Spleen (tissue), 11 donors: ENCODE results near the gene RPL10. TPM values are rescaled to one million over a fixed set of nuclear protein-coding genes. Genes with fewer than 3 reads are reported as not detected.

Source experiments
- DNase-seq: peaks from one replicate; pipeline ENCODE4 v3.0.0-alpha.2; 2020
- H3K27ac ChIP-seq, 8 donors: fragments of 200-600 bp; sonication (generic) in 7 of 8; 1 replicate in 4 of 8; 2 replicates in 4 of 8; pipeline versions ENCODE4 v1.5.0 to v1.8.0; 2016 to 2021; ENCODE audit warnings: inconsistent platforms in 4 of 8, mild to moderate bottlenecking in 4 of 8, moderate library complexity in 1 of 8
- H3K27me3 ChIP-seq, 7 donors: fragments of 200-600 bp; sonication (generic) in 6 of 7; replicated peaks in 1 of 7; 1 replicate in 4 of 7; 2 replicates in 3 of 7; pipeline versions ENCODE4 v1.5.0 to v1.8.0; 2016 to 2021; ENCODE audit warnings: inconsistent platforms in 3 of 7, mild to moderate bottlenecking in 1 of 7
- H3K36me3 ChIP-seq, 6 donors: fragments of 200-600 bp; sonication (generic) in 5 of 6; 1 replicate in 4 of 6; 2 replicates in 2 of 6; pipeline versions ENCODE4 v1.5.0 to v1.8.0; 2016 to 2021; ENCODE audit warnings: inconsistent platforms in 2 of 6
- H3K4me1 ChIP-seq, 6 donors: fragments of 200-600 bp; sonication (generic) in 5 of 6; 1 replicate in 3 of 6; 2 replicates in 3 of 6; pipeline versions ENCODE4 v1.5.0 to v1.8.0; 2016 to 2021; ENCODE audit warnings: inconsistent platforms in 3 of 6
- H3K4me3 ChIP-seq, 8 donors: fragments of 200-600 bp; sonication (generic) in 7 of 8; 1 replicate in 4 of 8; 2 replicates in 4 of 8; pipeline versions ENCODE4 v1.5.0 to v1.8.0; 2016 to 2021; ENCODE audit warnings: inconsistent platforms in 4 of 8, mild to moderate bottlenecking in 4 of 8, moderate library complexity in 2 of 8
- H3K9me3 ChIP-seq, 8 donors: fragments of 200-600 bp; sonication (generic) in 7 of 8; 1 replicate in 4 of 8; 2 replicates in 4 of 8; pipeline versions ENCODE4 v1.5.0 to v1.8.0; 2016 to 2021; ENCODE audit warnings: inconsistent platforms in 4 of 8
- CTCF ChIP-seq, 11 experiments: fragments of 200-600 bp in 7 of 11; fragments of 450-650 bp in 4 of 11; sonication (generic) in 4 of 11; IDR thresholded peaks in 8 of 11; conservative IDR thresholded peaks in 3 of 11; 1 replicate in 7 of 11; 2 replicates in 4 of 11; pipeline versions ENCODE4 v1.4.0 to v1.8.0; 2016 to 2021; ENCODE audit warnings: antibody characterized with exemption in 11 of 11, inconsistent platforms in 4 of 11, mild to moderate bottlenecking in 1 of 11
- POLR2A ChIP-seq, 3 donors: fragments of 450-650 bp; IDR thresholded peaks; one replicate each; pipeline ENCODE4 v1.5.1; 2017; ENCODE audit warnings: antibody characterized with exemption in 3 of 3, mild to moderate bottlenecking in 1 of 3
- POLR2AphosphoS5 ChIP-seq, 3 donors: sonication (generic); formaldehyde crosslinking; IDR thresholded peaks; one replicate each; pipeline ENCODE4 v1.5.1; 2017; ENCODE audit warnings: antibody characterized with exemption in 3 of 3
- WGBS, 5 donors: extraction: QIAGEN DNeasy Blood & Tissue Kit in 3 of 5; methylation state at CpG; one replicate each; pipeline versions ENCODE4 v1.1.5 to v1.1.7; 2013 to 2018; 5-methylcytosine and 5-hydroxymethylcytosine counted together
- intact Hi-C: fragments of 100-400 bp; cut with DNase I; formaldehyde crosslinking; loops from one replicate; pipeline ENCODE4 v1.15.0; 2023; ENCODE audit warnings: low total_unique reads
- polyA plus RNA-seq, 3 donors: library from polyadenylated mRNA; stranded (reverse); fragments of 200-250 nt; gene quantifications; one replicate each; pipeline ENCODE4 v1.2.1, GENCODE V29; 2013
- total RNA-seq, 7 donors: library from RNA; depleted of rRNA in 3 of 7; stranded (reverse); fragments of >200 nt in 3 of 7; fragmentation: NEBNext Ultra II Directional in 4 of 7; extraction: Animal tissue kit (Norgen Biotek cat#: 25700) in 4 of 7; gene quantifications; one replicate each; pipeline versions ENCODE4 v1.1.0 to v1.2.1, GENCODE V29; 2016 to 2021
- donor health status: healthy with polysubstance abuse.
- donor health status: DM: no; HTN: no; CAD: no; lungs with moderate emphysema.
- donor health status: DM: no; HTN: no; CAD: no.
- donor health status: Bipolar disorder and iron deficiency.
- donor health status: healthy.
- donor health status: DM: no; HTN: no; CAD: no.
- donor health status: DM: yes; HTN: yes; CAD: no.

The RPL10 gene
- total and polyA plus RNA-seq, 10 donors, result 2,711 to 9,324 (median 3,504) TPM

DNA sequence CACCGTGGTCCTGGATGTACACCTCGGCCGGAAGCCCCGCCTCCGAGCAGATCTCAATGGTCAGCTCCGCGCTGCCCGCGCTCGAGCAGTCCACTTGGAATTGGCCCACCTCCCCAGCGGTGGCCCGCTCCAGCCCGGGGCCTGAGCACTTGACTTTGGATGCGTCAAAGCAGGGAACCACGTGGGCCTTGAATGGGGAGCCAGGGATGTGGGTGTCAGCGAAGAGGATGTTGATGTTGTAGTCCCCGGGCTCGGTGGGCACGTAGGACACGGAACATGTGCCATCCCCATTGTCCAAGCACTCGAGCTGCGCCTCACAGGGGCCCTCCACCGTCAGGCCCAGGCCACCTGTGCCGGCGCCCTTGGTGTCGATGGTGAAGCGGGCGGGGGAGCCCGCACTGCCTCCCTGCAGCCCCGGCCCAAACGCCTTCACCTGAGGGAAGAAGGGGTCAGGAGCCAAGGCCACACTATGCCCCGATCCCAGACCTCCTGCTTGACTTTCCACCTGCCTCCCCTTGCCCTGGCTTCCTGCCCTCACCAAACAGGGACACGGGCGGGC lies 37.9 kb upstream of the RPL10 start:
- Histone ChIP-seq H3K36me3 (peaks cover 0 to 100% (median 82%) of the 10 kb centered on the region in 6 donors), H3K27ac (peak overlapping the region in 1 of 8 donors; percentile 33), H3K4me3 (no peak overlapping the region), H3K9me3 (no peaks in the 10 kb centered on the region), H3K27me3 (no peaks in the 10 kb centered on the region), H3K4me1 (peaks cover 0 to 13% (median 0%) of the 10 kb centered on the region in 6 donors)
- 90 to 95% (median 91%) methylated on average over 6 to 34 of the region's 34 CpGs for WGBS, 5 donors
- TF ChIP-seq CTCF (IDR thresholded peaks at IDR 0.05 in 8 of 11, conservative IDR thresholded peaks at IDR 0.05 in 3 of 11) (no peak), POLR2A (IDR thresholded peaks at IDR 0.05) (no peak), POLR2AphosphoS5 (IDR thresholded peaks at IDR 0.05) (peak in 1 of 3 donors; percentile 2)
- no peak for DNase-seq
- intact Hi-C loops, result no loop called here

DNA sequence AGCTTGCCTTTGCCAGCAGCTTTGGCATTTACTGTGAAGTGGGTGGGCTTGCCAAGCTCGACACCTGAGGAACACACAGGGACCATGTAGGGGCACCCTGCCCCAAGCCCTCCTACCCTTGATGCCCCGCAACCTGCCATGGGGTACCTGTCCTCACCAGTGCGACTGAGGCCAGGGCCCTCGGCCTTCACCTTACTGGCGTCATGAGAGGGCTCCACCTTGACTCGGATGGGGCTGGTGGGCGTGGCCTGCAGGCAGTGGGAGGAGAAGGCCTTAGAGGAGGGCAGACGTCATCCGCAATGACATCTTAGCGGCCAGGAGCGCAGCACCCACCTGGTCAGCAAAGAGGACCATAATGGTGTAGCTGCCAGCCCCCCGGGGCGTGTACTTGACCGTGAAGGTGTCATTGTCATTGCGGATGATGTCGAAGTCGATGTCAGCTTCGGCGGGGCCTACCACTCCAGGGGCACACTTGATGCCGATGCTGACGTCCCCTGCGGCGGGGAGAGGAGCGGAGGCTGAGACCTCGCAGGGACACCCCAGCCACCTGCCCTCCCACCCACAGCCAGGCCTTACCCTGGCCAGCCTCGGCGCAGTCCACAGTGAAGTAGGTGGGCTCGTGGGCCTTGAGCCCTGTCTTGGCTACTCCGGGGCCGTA lies 36.0 kb upstream of the RPL10 start:
- H3K4me1 ChIP-seq, result peaks cover 0 to 20% (median 6%) of the 10 kb centered on the region in 6 donors
- H3K36me3 ChIP-seq, result peaks cover 0 to 100% (median 81%) of the 10 kb centered on the region in 6 donors
- H3K27ac ChIP-seq, result peak overlapping the region in 1 of 8 donors; percentile 24
- TF ChIP-seq POLR2AphosphoS5 (IDR thresholded peaks at IDR 0.05), result peak in 2 of 3 donors; percentile 37 to 67
- TF ChIP-seq CTCF (IDR thresholded peaks at IDR 0.05 in 8 of 11, conservative IDR thresholded peaks at IDR 0.05 in 3 of 11), result no peak
- DNase-seq, result no peak
- no peaks in the 10 kb centered on the region for H3K9me3 ChIP-seq
- intact Hi-C loops, result no loop called here
- 85 to 96% (median 90%) methylated on average over 7 to 30 of the region's 30 CpGs for WGBS, 5 donors
- no peaks in the 10 kb centered on the region for H3K27me3 ChIP-seq
- H3K4me3 ChIP-seq, result no peak overlapping the region

DNA sequence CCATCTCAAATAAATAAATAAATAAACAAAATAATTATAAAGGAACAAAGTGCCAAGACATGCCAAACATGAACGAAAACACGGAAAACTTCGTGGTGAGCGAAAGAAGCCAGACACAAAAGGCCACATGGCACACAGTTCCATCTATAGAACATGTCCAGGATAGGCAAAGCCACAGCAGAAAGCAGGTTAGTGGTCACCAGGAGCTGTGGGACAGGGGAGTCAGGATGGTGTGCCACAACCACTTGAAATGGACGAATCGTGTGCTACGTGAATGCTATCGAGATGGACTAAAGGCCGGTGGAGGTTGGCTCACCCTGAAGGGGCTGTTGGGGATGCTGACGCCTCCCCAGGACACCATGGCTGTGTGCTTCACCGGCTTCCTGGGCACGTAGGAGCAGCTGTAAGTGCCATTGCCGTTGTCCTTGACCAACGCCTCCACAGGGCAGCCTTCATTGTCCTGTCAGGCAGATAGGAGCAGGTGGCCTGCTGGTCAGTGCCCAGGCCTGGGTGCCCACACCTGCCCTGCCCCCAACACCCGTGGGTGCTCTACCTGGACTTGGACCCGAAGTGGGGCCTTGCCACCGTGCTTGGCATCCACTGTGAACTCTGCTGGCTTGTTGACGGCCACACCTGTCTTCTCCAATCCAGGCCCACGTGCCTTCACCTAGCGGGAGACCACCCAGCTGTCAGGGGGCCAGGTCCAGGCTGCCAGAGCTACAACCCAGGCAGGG lies 34.3 kb upstream of the RPL10 start:
- Histone ChIP-seq H3K4me1 (peaks cover 2 to 34% (median 21%) of the 10 kb centered on the region in 6 donors), H3K27me3 (no peaks in the 10 kb centered on the region), H3K4me3 (no peak overlapping the region), H3K27ac (no peak overlapping the region), H3K9me3 (no peaks in the 10 kb centered on the region), H3K36me3 (peaks cover 0 to 93% (median 75%) of the 10 kb centered on the region in 6 donors)
- DNase-seq, result no peak
- peak in 1 of 3 donors; percentile 35 for TF ChIP-seq POLR2AphosphoS5 (IDR thresholded peaks at IDR 0.05)
- no peak for TF ChIP-seq POLR2A (IDR thresholded peaks at IDR 0.05)
- intact Hi-C loops, result no loop called here
- 81 to 94% (median 88%) methylated on average over 12 to 20 of the region's 20 CpGs for WGBS, 5 donors

GRCh38 chrX:154365052-154365600 lies 33.1 kb upstream of the RPL10 start:
- WGBS, 5 donors, result 82 to 87% (median 85%) methylated on average over 17 to 20 of the region's 20 CpGs; no CpG with 5 or more reads in 1 of the 5 donors
- Histone ChIP-seq H3K36me3 (peaks cover 0 to 81% (median 65%) of the 10 kb centered on the region in 6 donors), H3K4me1 (peaks cover 7 to 45% (median 28%) of the 10 kb centered on the region in 6 donors), H3K27ac (peak overlapping the region in 2 of 8 donors; percentile 90 to 94), H3K27me3 (no peaks in the 10 kb centered on the region), H3K9me3 (no peaks in the 10 kb centered on the region), H3K4me3 (no peak overlapping the region)
- intact Hi-C loops, result no loop called here
- no peak for DNase-seq
- TF ChIP-seq CTCF (IDR thresholded peaks at IDR 0.05 in 8 of 11, conservative IDR thresholded peaks at IDR 0.05 in 3 of 11) (no peak), POLR2AphosphoS5 (IDR thresholded peaks at IDR 0.05) (no peak), POLR2A (IDR thresholded peaks at IDR 0.05) (no peak)
